ENCODE measurements around the gene SUPT6H. TPM values are rescaled to one million over a fixed set of nuclear protein-coding genes. Genes with fewer than 3 reads are reported as not detected.

SUPT6H gene
- polyA plus RNA-seq, 1 donor from 2014 or later: 19.0 TPM

DNA sequence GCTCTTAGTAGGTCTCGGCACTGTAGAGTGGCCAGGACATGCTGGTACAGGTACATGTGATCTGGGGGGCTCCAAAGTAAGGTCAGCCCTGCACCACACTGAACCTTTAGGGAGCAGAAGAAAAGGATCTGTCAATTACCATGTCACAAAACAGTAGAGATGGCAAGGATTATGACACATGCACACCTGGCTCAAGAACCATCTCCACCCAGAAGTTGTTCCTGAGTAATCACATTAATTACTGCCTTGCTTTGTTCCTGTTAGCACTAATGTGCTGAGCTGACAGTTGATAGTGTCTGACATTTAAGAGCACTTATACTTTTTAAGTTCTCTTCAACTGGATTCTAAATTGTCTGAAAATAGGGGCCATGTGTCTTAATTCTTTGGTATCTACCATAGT is 26.5 kb upstream of the SUPT6H start:
- no peak overlapping the region for H3K4me3 ChIP-seq (ENCODE audit: low read length)
- no peaks in the 10 kb centered on the region for H3F3A ChIP-seq (ENCODE audit: insufficient read depth, low read length, poor library complexity, severe bottlenecking)
- no peak overlapping the region for H2AFZ ChIP-seq (ENCODE audit: low read depth, low read length)
- H4K20me1 ChIP-seq (ENCODE audit: insufficient read depth): no peaks in the 10 kb centered on the region
- TF ChIP-seq EZH2 (IDR thresholded peaks at IDR 0.05; ENCODE audit: borderline replicate concordance, insufficient read depth, low read length, poor library complexity, severe bottlenecking): no peak
- no peak for TF ChIP-seq MXI1 (conservative IDR thresholded peaks at IDR 0.05; ENCODE audit: poor library complexity, severe bottlenecking)
- TF ChIP-seq TAF1 (IDR thresholded peaks at IDR 0.05; ENCODE audit: low read depth): no peak
- TF ChIP-seq SMC3 (conservative IDR thresholded peaks at IDR 0.05; ENCODE audit: poor library complexity): no peak
- TF ChIP-seq, protein P1, sequence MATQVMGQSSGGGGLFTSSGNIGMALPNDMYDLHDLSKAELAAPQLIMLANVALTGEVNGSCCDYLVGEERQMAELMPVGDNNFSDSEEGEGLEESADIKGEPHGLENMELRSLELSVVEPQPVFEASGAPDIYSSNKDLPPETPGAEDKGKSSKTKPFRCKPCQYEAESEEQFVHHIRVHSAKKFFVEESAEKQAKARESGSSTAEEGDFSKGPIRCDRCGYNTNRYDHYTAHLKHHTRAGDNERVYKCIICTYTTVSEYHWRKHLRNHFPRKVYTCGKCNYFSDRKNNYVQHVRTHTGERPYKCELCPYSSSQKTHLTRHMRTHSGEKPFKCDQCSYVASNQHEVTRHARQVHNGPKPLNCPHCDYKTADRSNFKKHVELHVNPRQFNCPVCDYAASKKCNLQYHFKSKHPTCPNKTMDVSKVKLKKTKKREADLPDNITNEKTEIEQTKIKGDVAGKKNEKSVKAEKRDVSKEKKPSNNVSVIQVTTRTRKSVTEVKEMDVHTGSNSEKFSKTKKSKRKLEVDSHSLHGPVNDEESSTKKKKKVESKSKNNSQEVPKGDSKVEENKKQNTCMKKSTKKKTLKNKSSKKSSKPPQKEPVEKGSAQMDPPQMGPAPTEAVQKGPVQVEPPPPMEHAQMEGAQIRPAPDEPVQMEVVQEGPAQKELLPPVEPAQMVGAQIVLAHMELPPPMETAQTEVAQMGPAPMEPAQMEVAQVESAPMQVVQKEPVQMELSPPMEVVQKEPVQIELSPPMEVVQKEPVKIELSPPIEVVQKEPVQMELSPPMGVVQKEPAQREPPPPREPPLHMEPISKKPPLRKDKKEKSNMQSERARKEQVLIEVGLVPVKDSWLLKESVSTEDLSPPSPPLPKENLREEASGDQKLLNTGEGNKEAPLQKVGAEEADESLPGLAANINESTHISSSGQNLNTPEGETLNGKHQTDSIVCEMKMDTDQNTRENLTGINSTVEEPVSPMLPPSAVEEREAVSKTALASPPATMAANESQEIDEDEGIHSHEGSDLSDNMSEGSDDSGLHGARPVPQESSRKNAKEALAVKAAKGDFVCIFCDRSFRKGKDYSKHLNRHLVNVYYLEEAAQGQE (IDR thresholded peaks at IDR 0.05; ENCODE audit: borderline replicate concordance): no peak
- H3K36me3 ChIP-seq (ENCODE audit: insufficient read depth, low read length): peaks cover 6% of the 10 kb centered on the region
- no peak overlapping the region for H3K4me2 ChIP-seq (ENCODE audit: low read length)
- H3K27me3 ChIP-seq (ENCODE audit: insufficient read depth, low read depth, low read length): no peaks in the 10 kb centered on the region
- no peak overlapping the region for H3K27ac ChIP-seq (ENCODE audit: low read length)
- H3K79me2 ChIP-seq (replicated peaks; ENCODE audit: insufficient read depth, low read length): peaks cover 6% of the 10 kb centered on the region
- no peak overlapping the region for H3K9ac ChIP-seq (ENCODE audit: low read length)
- no peaks in the 10 kb centered on the region for H3K9me2 ChIP-seq (ENCODE audit: insufficient read depth, low read length)
- no peaks in the 10 kb centered on the region for H3K9me3 ChIP-seq (ENCODE audit: low read length)

DNA sequence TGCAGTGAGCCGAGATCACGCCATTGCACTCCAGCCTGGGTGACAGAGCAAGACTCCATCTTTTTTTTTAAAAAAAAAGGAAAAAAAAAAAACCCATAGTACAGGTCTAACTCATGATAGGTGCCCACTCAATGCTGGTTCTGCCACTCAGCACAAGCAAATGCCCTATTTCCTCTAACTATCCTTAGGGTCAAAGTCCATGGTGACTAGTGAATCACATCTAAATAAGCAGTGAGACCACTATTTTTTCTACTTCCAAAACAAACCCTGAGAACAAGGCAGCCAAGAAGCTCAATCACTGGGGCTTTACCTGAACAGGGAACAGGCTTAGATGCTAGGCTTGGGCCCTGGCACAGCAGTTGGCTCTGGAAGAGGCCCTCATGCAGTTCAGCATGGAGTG is 20.4 kb upstream of the SUPT6H start:
- H3K9me2 ChIP-seq (ENCODE audit: insufficient read depth, low read length): no peaks in the 10 kb centered on the region
- H3K9ac ChIP-seq (ENCODE audit: low read length): no peak overlapping the region
- no peak overlapping the region for H2AFZ ChIP-seq (ENCODE audit: low read depth, low read length)
- H3K4me2 ChIP-seq (ENCODE audit: low read length): no peak overlapping the region
- H4K20me1 ChIP-seq (ENCODE audit: insufficient read depth): no peaks in the 10 kb centered on the region
- H3K27ac ChIP-seq (ENCODE audit: low read length): no peak overlapping the region
- H3K27me3 ChIP-seq (ENCODE audit: insufficient read depth, low read depth, low read length): no peaks in the 10 kb centered on the region
- H3K4me3 ChIP-seq (ENCODE audit: low read length): no peak overlapping the region
- H3F3A ChIP-seq (ENCODE audit: insufficient read depth, low read length, poor library complexity, severe bottlenecking): peaks cover 4% of the 10 kb centered on the region
- no peaks in the 10 kb centered on the region for H3K9me3 ChIP-seq (ENCODE audit: low read length)
- peaks cover 21% of the 10 kb centered on the region for H3K79me2 ChIP-seq (replicated peaks; ENCODE audit: insufficient read depth, low read length)
- TF ChIP-seq, protein P2, sequence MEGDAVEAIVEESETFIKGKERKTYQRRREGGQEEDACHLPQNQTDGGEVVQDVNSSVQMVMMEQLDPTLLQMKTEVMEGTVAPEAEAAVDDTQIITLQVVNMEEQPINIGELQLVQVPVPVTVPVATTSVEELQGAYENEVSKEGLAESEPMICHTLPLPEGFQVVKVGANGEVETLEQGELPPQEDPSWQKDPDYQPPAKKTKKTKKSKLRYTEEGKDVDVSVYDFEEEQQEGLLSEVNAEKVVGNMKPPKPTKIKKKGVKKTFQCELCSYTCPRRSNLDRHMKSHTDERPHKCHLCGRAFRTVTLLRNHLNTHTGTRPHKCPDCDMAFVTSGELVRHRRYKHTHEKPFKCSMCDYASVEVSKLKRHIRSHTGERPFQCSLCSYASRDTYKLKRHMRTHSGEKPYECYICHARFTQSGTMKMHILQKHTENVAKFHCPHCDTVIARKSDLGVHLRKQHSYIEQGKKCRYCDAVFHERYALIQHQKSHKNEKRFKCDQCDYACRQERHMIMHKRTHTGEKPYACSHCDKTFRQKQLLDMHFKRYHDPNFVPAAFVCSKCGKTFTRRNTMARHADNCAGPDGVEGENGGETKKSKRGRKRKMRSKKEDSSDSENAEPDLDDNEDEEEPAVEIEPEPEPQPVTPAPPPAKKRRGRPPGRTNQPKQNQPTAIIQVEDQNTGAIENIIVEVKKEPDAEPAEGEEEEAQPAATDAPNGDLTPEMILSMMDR (IDR thresholded peaks at IDR 0.05; ENCODE audit: poor library complexity, severe bottlenecking): no peak
- TF ChIP-seq TAF1 (IDR thresholded peaks at IDR 0.05; ENCODE audit: low read depth): no peak
- peaks cover 6% of the 10 kb centered on the region for H3K36me3 ChIP-seq (ENCODE audit: insufficient read depth, low read length)

DNA sequence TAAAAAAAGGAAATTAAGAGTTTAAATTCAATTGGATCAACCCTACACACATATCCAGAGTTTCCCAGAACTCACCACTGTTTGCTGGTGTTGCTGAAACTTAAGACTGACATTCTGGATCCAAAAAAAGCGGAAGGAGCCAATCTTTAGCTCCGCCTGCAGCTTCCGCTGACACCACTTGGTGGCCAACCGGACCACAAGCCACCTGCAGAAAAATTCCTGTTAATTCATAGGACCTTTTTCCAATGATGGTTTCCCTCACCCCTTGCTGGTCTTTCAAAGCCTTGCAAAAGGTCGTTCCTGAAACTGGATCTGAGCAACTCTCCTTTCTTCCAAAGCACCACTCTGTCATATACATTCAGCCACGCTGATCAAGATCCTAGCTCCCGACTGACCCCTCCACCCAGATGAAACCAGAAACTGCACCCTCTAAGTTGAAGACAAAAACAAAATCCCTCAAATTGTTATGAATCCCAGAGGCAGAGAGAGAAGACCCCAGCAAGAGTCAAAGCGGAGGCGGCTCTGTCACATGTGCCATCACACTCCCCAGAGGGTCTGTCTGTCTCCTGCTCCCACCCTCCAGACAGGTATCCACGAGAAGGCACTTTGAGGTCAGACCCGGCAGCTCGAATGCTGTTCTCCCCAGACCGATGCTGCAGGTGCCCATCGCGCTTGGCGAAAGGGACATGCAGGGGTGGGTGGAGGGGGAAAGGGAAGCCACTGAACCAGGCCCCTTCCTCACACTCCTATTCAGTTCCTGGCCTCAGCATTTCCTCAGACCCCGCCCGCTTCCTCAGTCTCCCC is 17.8 kb upstream of the SUPT6H start:
- peak overlapping the region; percentile 92 for H3K4me2 ChIP-seq (ENCODE audit: low read length)
- H3K27me3 ChIP-seq (ENCODE audit: insufficient read depth, low read depth, low read length): no peaks in the 10 kb centered on the region
- peaks cover 4% of the 10 kb centered on the region for H3F3A ChIP-seq (ENCODE audit: insufficient read depth, low read length, poor library complexity, severe bottlenecking)
- H2AFZ ChIP-seq (ENCODE audit: low read depth, low read length): peak overlapping the region; percentile 84
- no peaks in the 10 kb centered on the region for H3K9me3 ChIP-seq (ENCODE audit: low read length)
- no peaks in the 10 kb centered on the region for H3K36me3 ChIP-seq (ENCODE audit: insufficient read depth, low read length)
- peak overlapping the region; percentile 90 for H3K27ac ChIP-seq (ENCODE audit: low read length)
- no peaks in the 10 kb centered on the region for H4K20me1 ChIP-seq (ENCODE audit: insufficient read depth)
- peaks cover 21% of the 10 kb centered on the region for H3K79me2 ChIP-seq (replicated peaks; ENCODE audit: insufficient read depth, low read length)
- TF ChIP-seq, protein P2 (IDR thresholded peaks at IDR 0.05; ENCODE audit: poor library complexity, severe bottlenecking): peak; percentile 60
- TF ChIP-seq MXI1 (conservative IDR thresholded peaks at IDR 0.05; ENCODE audit: poor library complexity, severe bottlenecking) (peak; percentile 54), RAD21 (conservative IDR thresholded peaks at IDR 0.05) (no peak)
- peak overlapping the region; percentile 85 for H3K9ac ChIP-seq (ENCODE audit: low read length)
- H3K4me3 ChIP-seq (ENCODE audit: low read length): peak overlapping the region; percentile 78
- no peaks in the 10 kb centered on the region for H3K9me2 ChIP-seq (ENCODE audit: insufficient read depth, low read length)
